Natural killer cell treated with Interleukin-12 subunit alpha and Interleukin-12 subunit beta and Interleukin-15 and Interleukin-18, amount 100 ng/mL, for 72 hours (primary cell): ENCODE results near the gene UBTD2. TPM values are rescaled to one million over a fixed set of nuclear protein-coding genes. Genes with fewer than 3 reads are reported as not detected.

Experiments used
- ATAC-seq, 2 donors: fragments of 150-1000 bp; cut with Tn5 transposase in 1 of 2; sonication (Bioruptor Pico), chemical (Tn5 transposase) in 1 of 2; 2 replicates each; pipeline ENCODE4 v1.10.0; 2021
- DNase-seq: peaks from one replicate; pipeline ENCODE4 v3.0.0; 2022; ENCODE audit warnings: low spot score
- H3K27ac Mint-ChIP-seq, 2 donors: 1 replicate in 1 of 2; 2 replicates in 1 of 2; pipeline ENCODE4 v1.8.0; 2022; ENCODE audit warnings: mixed read lengths in 2 of 2, mild to moderate bottlenecking in 1 of 2, moderate library complexity in 1 of 2
- H3K27me3 Mint-ChIP-seq, 2 donors: 1 replicate in 1 of 2; 2 replicates in 1 of 2; pipeline ENCODE4 v1.8.0; 2022; ENCODE audit warnings: mixed read lengths in 2 of 2
- H3K36me3 Mint-ChIP-seq: one replicate; pipeline ENCODE4 v1.8.0; 2022; ENCODE audit warnings: mixed read lengths
- H3K4me1 Mint-ChIP-seq, 2 donors: 1 replicate in 1 of 2; 2 replicates in 1 of 2; pipeline ENCODE4 v1.8.0; 2022; ENCODE audit warnings: low read depth in 2 of 2, mixed read lengths in 2 of 2, mild to moderate bottlenecking in 1 of 2
- H3K4me3 Mint-ChIP-seq: one replicate; pipeline ENCODE4 v1.8.0; 2022; ENCODE audit warnings: mixed read lengths
- H3K9me3 Mint-ChIP-seq: 2 replicates; pipeline ENCODE4 v1.8.0; 2022; ENCODE audit warnings: mixed read lengths
- total RNA-seq, 2 donors: library from RNA; stranded (reverse); gene quantifications; one replicate each; pipeline ENCODE4 v1.2.3, GENCODE V29; 2022

The UBTD2 gene
- total RNA-seq, 2 donors from 2014 or later = 4.7 to 4.9 TPM

DNA sequence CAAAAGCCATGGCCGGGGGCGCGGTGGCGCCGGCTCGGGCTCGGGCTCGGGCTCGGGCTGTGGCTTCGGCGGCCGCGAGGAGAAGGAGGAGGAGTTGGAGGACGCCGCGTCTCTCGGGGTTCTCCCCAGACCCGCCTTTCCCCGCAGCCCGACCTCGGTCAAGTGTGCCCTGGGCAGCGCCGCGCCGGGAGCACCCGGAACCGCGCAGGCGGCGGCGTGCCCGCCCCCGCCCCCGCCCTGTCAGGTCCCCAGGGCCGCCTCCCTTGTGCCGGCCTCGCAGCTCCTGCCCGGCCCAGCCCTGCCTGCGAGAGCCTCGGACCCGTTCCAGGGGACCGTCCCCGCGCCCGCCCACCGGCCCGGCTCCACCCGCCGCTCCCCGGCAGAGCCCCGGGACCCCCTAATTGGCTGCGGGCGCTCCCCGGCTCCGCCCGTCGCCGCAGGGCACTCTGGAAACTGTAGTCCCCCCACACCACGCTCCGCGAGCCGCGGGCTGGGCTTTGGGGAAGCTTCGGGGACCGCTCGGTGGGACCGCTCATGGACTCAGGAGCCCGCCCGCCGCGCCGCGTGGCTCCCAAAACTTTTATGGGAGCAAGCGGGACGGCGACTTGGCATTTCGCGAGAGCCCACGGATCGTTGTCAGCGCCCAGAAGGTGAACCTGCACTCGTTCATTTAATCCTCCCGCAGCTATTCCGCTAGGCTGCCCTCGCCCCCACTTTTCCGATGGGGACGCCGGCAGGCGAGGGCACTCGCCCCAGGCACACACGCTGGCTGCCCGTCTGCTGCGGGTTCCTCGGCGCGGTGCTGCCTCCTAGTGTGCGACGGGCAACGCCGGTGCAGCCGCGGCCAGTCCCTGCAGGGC is 95.3 kb downstream of the UBTD2 start, which contains the start of gene STK10:
TSS of gene STK10 (minus strand) at position 192 of the 860 bp plus-strand sequence. CDS start at position 10, 182 bp downstream.
- Mint-ChIP-seq H3K4me1 (peaks cover 23 to 36% of the 10 kb centered on the region in 2 donors), H3K9me3 (no peaks in the 10 kb centered on the region), H3K27me3 (no peaks in the 10 kb centered on the region), H3K36me3 (no peaks in the 10 kb centered on the region), H3K27ac (peak within 1 kb of the TSS; percentile 79 to 94), H3K4me3 (peak within 1 kb of the TSS; percentile 91)
- ATAC-seq = peak; percentile 88 to 90
- peak; percentile 96 for DNase-seq

DNA sequence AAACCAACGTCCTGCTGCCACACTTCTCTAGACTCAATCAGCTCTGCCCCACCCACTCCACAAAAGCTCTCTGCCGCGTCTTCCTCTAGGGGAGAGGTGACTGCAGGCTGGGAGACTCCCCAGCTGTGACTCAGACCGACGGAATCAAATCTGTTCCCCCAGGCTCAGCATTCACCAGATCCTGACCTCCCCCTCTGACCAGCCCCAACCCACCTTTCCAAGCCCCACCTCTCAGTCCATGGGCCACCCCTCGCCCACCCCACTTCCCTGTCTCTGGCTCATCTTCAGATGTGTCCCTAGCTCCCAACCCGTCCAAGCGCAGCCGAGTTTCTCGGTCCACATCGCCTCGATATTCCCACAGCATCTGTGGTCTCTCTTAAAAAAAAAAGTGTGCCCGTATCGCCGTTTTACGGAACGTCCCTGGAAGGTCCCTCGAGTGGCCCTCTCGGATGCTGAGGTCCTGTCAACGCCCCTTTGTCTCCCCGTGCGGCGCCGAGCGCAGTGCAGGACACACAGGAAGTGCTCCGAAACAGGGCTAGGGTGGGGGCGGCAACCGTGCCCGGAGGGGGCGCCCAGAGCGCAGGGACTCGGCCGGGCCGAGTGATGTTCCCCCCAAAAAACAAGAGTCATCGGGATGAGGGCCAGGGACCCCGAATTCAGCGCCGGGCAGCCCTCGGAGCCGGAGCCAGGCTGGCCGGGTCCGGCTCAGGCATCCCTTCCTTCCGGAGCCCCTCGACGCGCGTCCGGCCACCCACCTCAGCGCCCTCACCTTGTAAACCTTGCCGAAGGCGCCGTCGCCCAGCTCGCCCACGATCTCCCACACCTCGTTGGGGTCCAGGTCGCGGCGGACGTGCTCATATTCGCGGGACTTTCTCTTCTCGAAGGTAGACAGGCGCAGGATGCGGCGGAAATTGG is 96.2 kb downstream of the UBTD2 start:
- ATAC-seq = peak; percentile 55 to 61
- H3K9me3 Mint-ChIP-seq = no peaks in the 10 kb centered on the region
- H3K4me3 Mint-ChIP-seq = peak overlapping the region; percentile 91
- H3K27ac Mint-ChIP-seq = peak overlapping the region; percentile 79 to 94
- no peaks in the 10 kb centered on the region for H3K36me3 Mint-ChIP-seq
- DNase-seq = peak; percentile 88
- peaks cover 27 to 39% of the 10 kb centered on the region in 2 donors for H3K4me1 Mint-ChIP-seq
- no peaks in the 10 kb centered on the region for H3K27me3 Mint-ChIP-seq

DNA sequence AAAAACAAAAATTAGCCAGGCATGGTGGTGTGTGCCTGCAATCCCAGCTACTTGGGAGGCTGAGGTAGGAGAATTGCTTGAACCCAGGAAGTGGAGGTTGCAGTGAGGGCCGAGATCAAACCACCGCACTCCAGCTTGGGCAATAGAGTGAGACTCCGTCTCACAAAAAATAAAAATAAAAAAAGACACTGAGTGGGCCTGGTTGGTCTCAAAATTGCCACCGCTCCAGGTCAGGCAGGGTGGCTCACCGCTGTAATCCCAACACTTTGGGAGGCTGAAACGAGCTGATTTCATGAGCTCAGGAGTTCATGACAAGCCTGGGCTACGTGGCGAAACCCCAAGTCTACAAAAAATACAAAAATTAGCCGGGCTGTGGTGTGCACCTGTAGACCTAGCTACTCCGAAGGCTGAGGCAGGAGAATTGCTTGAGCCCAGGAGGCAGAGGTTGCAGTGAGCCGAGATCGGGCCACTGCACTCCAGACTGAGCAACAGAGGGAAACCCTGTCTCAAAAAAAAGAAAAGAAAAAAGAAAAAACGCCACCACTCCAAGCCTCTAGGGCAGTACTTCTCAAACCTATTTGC is 97.4 kb downstream of the UBTD2 start:
- Mint-ChIP-seq H3K9me3 (no peaks in the 10 kb centered on the region), H3K27ac (peak overlapping the region; percentile 79 to 94), H3K4me3 (peak overlapping the region; percentile 91), H3K4me1 (peaks cover 28 to 40% of the 10 kb centered on the region in 2 donors), H3K36me3 (no peaks in the 10 kb centered on the region), H3K27me3 (no peaks in the 10 kb centered on the region)
- no peak for ATAC-seq
- no peak for DNase-seq

DNA sequence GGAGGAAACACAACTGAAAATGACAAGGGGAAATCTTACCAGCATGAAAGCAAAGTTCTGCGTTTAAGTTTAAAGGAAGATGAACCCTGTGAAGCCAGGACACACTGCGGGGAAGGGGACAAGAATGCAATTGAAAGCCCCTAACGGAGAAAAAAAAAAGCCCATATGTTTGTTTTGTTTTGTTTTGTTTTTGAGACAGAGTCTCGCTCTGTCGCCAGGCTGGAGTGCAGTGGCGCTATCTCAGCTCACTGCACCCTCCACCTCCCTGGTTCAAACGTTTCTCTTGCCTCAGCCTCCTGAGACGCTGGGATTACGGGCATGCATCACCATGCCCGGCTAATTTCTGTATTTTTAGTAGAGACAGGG is 98.5 kb downstream of the UBTD2 start:
- DNase-seq = no peak

DNA sequence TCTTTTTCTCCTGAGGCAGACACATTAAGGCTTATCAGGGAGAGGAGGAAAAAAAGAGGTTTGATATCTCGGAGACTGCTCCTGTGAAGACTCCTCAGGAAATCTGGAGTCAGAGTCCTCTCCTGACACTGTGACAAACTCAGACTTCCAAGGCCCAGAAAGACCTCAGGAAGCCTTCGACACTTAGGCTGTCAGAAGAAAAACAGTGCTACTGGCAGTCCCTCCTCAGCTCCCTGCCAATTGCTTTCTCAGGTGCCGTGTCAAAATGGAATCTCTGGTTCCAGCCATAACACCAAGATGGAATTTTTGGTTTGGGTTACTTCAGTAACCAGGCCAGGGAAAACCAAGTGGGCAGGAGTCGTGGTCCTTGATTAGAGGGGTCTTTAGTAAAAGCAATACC is 99.7 kb downstream of the UBTD2 start:
- Mint-ChIP-seq H3K27me3 (no peaks in the 10 kb centered on the region), H3K4me3 (peak overlapping the region; percentile 91), H3K4me1 (peaks cover 46 to 51% of the 10 kb centered on the region in 2 donors), H3K36me3 (no peaks in the 10 kb centered on the region), H3K9me3 (no peaks in the 10 kb centered on the region), H3K27ac (peak overlapping the region; percentile 79 to 94)
- ATAC-seq (no peak), DNase-seq (no peak)

More for the DNA sequence above, 98.5 kb downstream of the UBTD2 start:
- no peak for ATAC-seq
- Mint-ChIP-seq H3K36me3 (no peaks in the 10 kb centered on the region), H3K27ac (peak overlapping the region; percentile 79 to 94), H3K4me1 (peaks cover 34 to 46% of the 10 kb centered on the region in 2 donors), H3K27me3 (no peaks in the 10 kb centered on the region), H3K4me3 (peak overlapping the region; percentile 91), H3K9me3 (no peaks in the 10 kb centered on the region)

DNA sequence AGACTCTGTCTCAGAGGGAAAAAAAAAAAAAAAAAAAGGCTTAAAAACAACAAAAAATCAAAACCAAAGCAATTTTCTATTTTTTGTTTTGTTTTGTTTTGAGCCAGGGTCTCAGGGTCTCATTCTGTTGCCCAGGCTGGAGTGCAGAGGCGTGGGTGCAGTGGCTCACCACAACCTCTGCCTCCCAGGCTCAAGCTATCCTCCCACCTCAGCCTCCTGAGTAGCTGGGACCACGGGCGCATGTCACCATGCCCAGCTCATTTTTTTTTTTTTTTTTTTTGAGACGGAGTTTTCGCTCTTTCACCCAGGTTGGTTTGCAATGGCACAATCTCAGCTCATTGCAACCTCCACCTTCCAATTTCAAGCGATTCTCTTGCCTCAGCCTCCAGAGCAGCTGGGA is 101.3 kb downstream of the UBTD2 start:
- no peaks in the 10 kb centered on the region for H3K9me3 Mint-ChIP-seq
- DNase-seq (no peak), ATAC-seq (no peak)
- peaks cover 61 to 64% of the 10 kb centered on the region in 2 donors for H3K4me1 Mint-ChIP-seq
- no peak overlapping the region for H3K4me3 Mint-ChIP-seq
- no peaks in the 10 kb centered on the region for H3K36me3 Mint-ChIP-seq
- H3K27ac Mint-ChIP-seq = peak overlapping the region; percentile 79 to 94
- no peaks in the 10 kb centered on the region for H3K27me3 Mint-ChIP-seq

DNA sequence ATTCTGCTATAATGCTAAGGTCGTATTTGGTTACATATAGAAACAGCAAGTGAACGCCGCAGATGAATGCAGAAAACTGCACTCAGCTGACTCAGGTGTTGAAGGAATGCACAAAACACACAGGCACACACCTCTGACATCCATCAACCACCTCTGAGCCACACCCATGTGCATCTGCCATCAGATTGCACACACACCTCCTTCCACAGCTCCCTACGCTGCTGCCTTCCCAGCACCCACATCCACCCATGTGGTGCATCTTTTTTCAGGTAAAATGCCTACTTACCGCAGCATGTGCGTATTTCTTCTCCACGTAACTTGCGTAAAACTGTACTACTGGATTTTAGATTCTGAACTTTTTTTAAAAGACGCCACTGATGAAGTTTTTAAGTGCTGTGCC is 102.6 kb downstream of the UBTD2 start:
- H3K4me3 Mint-ChIP-seq = peak overlapping the region; percentile 90
- DNase-seq (no peak), ATAC-seq (no peak)
- H3K36me3 Mint-ChIP-seq = no peaks in the 10 kb centered on the region
- H3K9me3 Mint-ChIP-seq = no peaks in the 10 kb centered on the region
- H3K4me1 Mint-ChIP-seq = peaks cover 65 to 72% of the 10 kb centered on the region in 2 donors
- peak overlapping the region; percentile 94 to 97 for H3K27ac Mint-ChIP-seq
- H3K27me3 Mint-ChIP-seq = no peaks in the 10 kb centered on the region

DNA sequence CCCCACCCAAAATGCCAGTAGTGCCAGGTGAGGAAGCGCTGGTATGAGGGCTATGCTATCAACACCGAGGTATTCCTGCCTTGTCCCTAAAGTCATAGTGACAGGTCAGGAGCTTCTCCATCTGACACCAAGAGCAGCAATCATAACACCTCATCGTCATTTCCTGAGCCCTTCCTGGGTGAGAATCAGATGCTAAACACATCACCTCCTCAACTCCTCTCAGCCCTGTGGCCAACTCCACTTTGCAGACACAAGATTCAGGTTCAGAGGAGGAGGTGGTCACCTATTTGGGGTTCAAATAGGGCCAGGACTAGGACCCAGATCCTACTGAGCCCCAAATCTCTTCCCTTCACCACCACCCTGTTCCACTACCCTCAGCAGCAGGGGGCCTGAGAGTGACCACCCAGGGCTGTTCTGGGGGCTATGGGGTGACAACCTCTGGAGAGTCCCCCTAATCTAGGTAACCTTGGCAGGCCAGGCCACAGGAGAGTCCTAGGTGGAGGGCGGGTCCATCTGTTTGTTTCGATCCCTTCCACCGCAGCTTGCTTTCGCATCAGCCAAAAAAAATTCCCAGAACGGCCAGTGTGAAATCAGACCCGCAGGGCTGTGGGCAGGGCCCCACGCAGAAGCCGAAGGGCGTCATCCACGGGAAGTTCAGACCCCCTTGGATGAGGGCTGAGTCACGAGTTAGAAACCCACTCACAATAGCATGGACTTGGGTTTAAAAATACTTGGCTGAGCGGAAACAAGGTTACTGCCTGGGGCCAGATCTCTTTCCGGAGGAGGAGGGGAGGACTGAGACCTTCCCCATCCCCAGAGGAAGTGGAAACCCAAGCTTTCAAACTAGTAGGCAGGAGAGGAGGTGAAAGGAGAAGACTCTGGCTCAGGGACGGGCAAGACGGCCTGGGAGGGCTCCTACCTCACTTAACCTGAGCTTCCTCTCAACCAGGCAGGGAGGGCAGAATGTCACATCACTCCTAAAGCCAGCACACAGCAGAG is 104.3 kb downstream of the UBTD2 start:
- DNase-seq = peak; percentile 82
- Mint-ChIP-seq H3K36me3 (no peaks in the 10 kb centered on the region), H3K27me3 (no peaks in the 10 kb centered on the region), H3K27ac (peak overlapping the region; percentile 94 to 97), H3K9me3 (no peaks in the 10 kb centered on the region), H3K4me3 (peak overlapping the region; percentile 90), H3K4me1 (peaks cover 67 to 72% of the 10 kb centered on the region in 2 donors)
- ATAC-seq = peak; percentile 70 to 71

DNA sequence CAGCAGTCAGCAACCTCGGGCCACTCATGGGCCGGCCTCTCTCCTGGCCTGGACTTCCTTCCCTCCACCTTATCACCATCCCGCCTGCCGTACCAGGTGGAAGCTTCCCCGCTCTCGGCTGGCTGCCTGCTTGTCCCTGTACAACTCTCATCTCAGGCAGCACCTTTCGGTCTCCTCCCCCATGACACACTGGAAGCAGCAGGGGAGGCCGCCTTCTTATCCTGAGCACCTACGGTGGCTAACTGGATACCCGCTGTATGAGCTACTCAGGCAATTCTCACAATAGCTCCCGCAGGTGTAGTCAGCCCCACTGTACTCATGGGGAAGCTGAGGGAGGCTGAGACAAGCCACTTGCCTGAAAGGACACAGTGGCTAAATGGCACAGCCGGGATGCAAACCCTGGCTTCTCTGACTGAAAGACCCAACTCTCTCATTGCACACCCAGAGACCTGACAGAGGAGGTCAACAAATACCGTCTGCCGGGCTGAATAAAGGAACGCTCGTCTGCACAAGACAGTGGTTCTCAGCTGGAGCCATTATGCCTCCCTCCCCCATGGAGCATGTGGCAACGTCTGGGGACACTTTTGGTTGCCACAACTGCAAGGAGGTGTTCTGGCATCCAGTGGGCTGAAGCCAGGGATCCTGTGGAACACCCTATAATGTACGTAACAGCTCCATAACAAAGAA is 105.1 kb downstream of the UBTD2 start:
- H3K36me3 Mint-ChIP-seq = no peaks in the 10 kb centered on the region
- no peaks in the 10 kb centered on the region for H3K9me3 Mint-ChIP-seq
- peak; percentile 14 to 41 for ATAC-seq
- H3K4me1 Mint-ChIP-seq = peaks cover 72 to 77% of the 10 kb centered on the region in 2 donors
- H3K27ac Mint-ChIP-seq = peak overlapping the region; percentile 94 to 97
- peak overlapping the region; percentile 90 for H3K4me3 Mint-ChIP-seq
- peak; percentile 74 for DNase-seq
- no peaks in the 10 kb centered on the region for H3K27me3 Mint-ChIP-seq

DNA sequence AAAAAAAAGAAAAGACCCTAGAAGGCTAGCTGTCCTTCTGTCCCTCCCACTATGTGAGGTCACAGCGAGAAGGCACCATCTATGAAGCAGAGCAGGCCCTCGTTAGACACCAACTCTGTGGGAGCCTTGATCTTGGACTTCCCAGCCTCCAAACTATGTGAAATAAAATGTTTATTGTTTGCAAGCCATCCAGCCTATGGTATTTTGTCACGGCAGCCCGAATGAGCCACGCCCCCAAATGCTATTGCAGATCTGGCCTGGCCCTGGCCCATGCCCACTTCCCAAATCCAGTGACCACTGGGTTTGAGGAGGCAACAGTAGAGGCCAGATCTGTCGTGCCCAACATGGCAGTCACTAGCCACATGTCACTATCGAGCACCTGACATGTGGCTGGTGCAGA is 106.4 kb downstream of the UBTD2 start:
- Mint-ChIP-seq H3K4me1 (peaks cover 78 to 80% of the 10 kb centered on the region in 2 donors), H3K9me3 (no peaks in the 10 kb centered on the region), H3K27ac (peak overlapping the region; percentile 97 to 99), H3K27me3 (no peaks in the 10 kb centered on the region), H3K36me3 (no peaks in the 10 kb centered on the region), H3K4me3 (peak overlapping the region; percentile 90)
- ATAC-seq (no peak), DNase-seq (no peak)

DNA sequence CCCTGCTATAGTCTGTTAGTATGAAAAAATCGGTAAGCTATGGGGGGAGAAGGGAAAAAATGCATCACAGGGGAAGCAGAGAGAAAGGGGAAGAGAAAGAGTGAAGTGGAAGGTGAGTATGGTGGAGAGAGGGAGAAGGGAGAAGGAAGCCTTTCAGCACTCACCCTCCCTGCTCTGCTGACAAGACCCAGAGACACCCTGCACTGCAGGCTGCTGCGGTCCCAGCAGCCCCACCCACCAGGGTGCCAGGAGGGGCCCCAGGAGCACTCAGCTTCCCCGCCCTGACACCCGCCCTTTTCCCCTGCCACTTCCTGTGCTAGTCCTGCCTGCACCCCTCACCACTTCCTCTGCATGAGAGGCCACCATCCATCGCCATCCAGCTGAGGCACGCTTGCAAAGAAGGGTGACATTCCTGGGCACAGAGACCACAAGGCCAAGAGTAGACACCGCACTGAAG is 108.3 kb downstream of the UBTD2 start:
- no peaks in the 10 kb centered on the region for H3K9me3 Mint-ChIP-seq
- H3K4me3 Mint-ChIP-seq = peak overlapping the region; percentile 90
- H3K36me3 Mint-ChIP-seq = peaks cover 2% of the 10 kb centered on the region
- H3K27ac Mint-ChIP-seq = peak overlapping the region; percentile 97 to 99
- ATAC-seq (peak; percentile 84 to 86), DNase-seq (peak; percentile 94)
- no peaks in the 10 kb centered on the region for H3K27me3 Mint-ChIP-seq
- H3K4me1 Mint-ChIP-seq = peaks cover 82 to 89% of the 10 kb centered on the region in 2 donors

DNA sequence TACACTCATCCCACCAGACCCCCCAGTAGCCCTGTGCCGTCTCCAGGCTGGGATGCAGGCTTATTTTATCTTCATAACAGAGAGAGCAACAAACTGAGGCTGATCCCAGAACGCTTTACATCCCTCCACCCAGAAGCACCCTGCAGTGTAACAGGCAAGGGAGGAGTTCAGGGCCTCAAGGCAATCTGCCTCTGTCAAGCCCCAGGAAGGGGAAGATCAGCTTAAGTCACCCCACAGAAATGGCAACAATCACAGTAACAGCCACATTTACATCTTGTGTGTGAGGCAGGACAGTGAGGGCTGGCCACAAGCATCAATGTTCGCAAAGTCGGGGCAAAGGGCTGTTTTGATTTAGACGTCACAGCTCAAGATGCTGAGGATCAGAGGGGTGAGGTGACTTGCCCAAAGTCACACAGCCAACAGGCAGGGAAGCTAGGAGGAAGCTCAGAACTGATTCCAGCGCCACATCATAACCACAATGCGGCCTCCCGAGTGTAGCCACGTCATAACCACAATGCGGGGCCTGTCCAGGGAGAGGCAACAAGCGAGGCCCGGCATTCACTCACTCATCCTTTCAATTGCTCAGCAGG is 109.9 kb downstream of the UBTD2 start:
- Mint-ChIP-seq H3K9me3 (no peaks in the 10 kb centered on the region), H3K27me3 (no peaks in the 10 kb centered on the region), H3K36me3 (peaks cover 6% of the 10 kb centered on the region), H3K4me3 (peak overlapping the region; percentile 90), H3K4me1 (peaks cover 84 to 91% of the 10 kb centered on the region in 2 donors), H3K27ac (peak overlapping the region; percentile 97 to 99)
- DNase-seq (peak; percentile 88), ATAC-seq (peak; percentile 68 to 69)
